ENCODE data around the gene KIF3A.

DNA sequence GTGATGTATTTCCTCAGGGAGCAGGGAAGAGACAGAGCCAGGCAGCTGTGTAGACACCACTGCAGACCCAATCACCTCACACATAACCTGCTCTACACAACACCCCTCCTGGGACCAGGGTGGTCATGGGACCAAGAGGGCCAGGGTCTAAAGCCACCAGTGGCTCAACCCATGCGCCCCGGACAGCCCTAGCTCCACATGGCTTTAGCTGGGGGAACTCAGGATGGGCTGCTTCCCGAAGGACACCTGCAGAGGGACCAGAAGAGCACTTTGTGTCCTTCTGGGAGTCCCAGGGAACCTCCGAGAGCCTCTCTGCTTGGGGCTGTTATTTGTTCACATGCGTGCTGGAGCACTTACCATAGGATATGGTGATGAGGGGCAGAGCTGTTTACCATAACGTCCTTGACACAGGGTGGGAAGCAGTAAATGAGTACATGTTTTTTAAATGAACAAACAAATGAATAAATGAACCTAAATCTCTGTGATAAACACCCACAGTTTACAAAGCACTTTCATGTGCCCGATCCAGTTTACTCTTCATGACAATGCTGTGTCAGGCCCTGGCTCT is 27.4 kb upstream of the KIF3A start:
- TF ChIP-seq, protein P1, sequence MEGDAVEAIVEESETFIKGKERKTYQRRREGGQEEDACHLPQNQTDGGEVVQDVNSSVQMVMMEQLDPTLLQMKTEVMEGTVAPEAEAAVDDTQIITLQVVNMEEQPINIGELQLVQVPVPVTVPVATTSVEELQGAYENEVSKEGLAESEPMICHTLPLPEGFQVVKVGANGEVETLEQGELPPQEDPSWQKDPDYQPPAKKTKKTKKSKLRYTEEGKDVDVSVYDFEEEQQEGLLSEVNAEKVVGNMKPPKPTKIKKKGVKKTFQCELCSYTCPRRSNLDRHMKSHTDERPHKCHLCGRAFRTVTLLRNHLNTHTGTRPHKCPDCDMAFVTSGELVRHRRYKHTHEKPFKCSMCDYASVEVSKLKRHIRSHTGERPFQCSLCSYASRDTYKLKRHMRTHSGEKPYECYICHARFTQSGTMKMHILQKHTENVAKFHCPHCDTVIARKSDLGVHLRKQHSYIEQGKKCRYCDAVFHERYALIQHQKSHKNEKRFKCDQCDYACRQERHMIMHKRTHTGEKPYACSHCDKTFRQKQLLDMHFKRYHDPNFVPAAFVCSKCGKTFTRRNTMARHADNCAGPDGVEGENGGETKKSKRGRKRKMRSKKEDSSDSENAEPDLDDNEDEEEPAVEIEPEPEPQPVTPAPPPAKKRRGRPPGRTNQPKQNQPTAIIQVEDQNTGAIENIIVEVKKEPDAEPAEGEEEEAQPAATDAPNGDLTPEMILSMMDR (IDR thresholded peaks at IDR 0.05) = no peak
- TF ChIP-seq POLR2A (IDR thresholded peaks at IDR 0.05) (no peak), POLR2AphosphoS5 (IDR thresholded peaks at IDR 0.05) (no peak)
